Activated T-helper 9 cell treated with anti-CD3 and anti-CD28 coated beads, Interleukin-2, amount 50 U/mL, for 16 hours (primary cell): ENCODE data around the gene ZNF365.

Experiments
- DNase-seq: peaks from one replicate; pipeline ENCODE4 v3.0.0-alpha.2; 2020; ENCODE audit warnings: low read depth

The ZNF365 gene

DNA sequence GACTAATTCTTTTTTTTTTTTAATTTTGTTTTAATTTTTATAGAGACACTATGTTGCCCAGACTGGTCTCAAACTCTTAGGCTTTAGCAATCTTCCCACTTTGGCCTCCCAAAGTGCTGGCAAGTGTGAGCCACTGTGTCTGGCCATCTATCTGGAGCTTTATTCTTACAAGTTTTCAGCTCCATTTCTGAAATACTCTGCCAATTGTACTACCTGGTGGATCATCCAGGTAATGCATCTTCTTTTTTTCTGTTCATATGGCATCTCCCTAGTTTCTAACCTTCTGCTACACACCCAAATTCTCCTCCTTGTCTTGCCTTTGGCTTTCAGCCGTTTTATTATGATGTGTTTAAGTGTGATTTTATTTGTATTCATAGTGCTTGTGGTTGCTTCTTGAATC, 40.2 kb downstream of the ZNF365 start:
- no peak for DNase-seq

- DNase-seq, result no peak
Observed at GRCh38 chr10:62422068-62422590, 48.0 kb downstream of the ZNF365 start.

GRCh38 chr10:62424026-62424425, 49.9 kb downstream of the ZNF365 start:
- DNase-seq, result no peak

DNA sequence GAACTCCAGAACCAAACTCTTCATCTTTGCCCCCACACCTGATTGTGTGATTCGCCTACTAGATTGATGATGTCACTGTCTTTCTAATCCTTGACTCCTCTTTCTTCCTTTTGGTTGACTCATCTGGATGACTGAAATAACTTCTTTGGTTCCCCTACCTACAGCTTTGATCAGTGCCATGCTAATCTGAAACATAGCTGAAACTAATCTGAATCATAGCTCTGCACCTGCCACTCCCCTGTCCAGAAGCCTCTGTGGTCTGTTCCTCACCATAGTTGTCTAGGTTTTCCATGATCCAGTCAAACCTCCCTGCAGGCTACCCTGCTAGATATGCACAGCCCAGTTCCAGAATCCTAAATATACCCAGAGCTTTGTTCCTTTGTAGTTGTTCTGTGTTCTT, 51.9 kb downstream of the ZNF365 start:
- peak; percentile 2 for DNase-seq

- no peak for DNase-seq
Observed at GRCh38 chr10:62426600-62426999, 52.4 kb downstream of the ZNF365 start.

DNA sequence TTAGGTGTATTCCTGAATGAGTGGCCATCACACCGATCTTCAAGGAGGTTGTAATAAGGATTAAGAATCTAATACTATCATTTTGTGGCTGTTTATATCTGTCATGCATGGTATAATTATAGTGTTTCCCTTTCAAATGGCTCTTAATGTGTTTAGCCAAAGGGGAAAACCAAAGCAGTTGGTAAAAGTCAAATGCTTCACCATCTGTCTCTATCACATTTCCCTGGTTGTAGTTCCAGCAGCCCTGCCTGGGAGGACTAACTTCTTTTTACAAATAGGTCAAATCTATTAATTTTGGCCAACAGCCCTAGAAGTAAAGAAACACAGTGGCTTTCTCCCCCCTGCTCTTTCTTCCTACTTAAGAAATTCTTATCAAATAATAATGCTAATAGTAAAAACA, 56.7 kb downstream of the ZNF365 start:
- no peak for DNase-seq

DNA sequence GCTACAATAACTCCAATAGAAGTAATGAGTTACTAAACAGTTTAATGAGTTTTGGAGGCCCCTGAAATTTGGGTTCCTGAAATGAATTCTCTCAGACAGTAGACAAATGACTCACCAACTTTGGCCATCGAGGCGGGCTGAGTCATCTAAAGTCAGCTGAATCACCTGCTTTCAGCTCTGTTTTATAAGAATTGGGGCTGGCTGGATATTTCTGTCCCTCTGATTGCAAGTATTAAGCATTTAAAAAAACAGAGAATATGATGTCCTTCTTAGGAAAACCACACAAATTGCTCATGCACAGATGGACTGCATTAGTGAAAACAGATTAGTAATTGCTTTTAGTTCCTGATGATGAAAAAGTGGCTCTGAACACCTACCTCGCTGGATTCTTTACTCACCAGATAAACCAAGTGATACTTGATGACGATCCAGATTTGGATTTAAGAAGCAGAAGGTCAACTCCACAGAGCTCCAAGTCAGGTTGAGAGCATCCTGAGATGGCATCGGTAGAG, 59.1 kb downstream of the ZNF365 start:
- peak; percentile 50 for DNase-seq

DNA sequence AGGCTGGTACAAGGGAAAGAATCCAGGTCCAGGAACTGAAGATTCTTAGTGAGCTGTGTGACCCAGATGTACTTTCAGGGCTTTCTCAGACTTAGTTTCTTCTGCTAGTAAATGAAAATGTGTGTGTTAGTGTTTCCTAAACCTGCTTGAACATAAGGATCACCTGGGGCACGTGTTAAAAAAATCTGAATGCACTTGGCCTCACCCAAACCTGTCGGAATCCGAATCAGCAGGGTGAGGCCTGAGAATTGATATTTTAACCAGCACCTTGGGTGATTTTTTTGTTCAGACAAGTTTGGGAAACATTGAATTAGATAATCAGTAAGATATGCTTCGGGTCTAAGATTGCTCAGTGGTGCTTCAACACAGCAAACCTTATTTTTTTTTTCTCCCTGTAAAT, 59.7 kb downstream of the ZNF365 start:
- DNase-seq, result no peak

DNA sequence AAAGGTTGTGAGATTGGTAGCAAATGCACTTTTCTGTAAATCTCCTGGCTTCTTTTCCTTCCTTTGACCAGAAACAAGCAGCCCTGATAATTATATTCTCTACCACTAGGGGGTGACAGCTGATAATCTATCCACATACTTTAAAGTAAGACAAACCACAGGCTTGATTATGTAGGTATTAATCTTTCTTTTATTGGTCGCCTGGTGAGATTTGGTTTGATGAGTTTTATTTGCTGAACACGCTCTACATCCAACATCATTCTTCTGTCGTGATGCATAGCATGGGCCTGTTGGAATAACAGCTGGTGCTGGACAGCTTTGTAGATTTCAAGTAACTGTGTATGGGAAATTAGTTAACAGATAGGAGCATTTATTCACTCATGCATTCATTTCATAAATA, 63.5 kb downstream of the ZNF365 start:
- DNase-seq, result no peak

DNA sequence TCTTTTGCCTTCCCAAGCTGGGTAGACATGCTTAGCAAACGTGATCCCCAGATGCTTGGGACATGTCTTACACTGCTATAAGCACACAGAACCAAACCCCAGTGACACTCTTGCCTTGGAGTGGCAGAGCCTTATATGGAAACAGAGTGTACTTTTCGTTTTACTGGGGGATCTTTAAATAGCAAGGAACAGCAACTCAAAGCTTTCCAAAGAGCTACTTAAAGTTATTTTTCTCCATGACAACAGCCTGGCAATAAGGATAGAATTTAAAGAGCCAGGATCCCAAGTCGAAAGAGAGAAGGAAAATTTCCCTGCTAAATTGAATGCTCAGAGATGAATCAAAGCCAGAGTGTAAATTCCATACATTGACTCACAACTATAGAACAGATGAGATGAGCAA, 67.8 kb downstream of the ZNF365 start:
- DNase-seq, result no peak

- DNase-seq, result no peak
Observed at GRCh38 chr10:62442894-62443669, 68.9 kb downstream of the ZNF365 start.

GRCh38 chr10:62443866-62444265, 69.7 kb downstream of the ZNF365 start:
- DNase-seq, result no peak

- no peak for DNase-seq
Observed at GRCh38 chr10:62446627-62447026, 72.5 kb downstream of the ZNF365 start.

DNA sequence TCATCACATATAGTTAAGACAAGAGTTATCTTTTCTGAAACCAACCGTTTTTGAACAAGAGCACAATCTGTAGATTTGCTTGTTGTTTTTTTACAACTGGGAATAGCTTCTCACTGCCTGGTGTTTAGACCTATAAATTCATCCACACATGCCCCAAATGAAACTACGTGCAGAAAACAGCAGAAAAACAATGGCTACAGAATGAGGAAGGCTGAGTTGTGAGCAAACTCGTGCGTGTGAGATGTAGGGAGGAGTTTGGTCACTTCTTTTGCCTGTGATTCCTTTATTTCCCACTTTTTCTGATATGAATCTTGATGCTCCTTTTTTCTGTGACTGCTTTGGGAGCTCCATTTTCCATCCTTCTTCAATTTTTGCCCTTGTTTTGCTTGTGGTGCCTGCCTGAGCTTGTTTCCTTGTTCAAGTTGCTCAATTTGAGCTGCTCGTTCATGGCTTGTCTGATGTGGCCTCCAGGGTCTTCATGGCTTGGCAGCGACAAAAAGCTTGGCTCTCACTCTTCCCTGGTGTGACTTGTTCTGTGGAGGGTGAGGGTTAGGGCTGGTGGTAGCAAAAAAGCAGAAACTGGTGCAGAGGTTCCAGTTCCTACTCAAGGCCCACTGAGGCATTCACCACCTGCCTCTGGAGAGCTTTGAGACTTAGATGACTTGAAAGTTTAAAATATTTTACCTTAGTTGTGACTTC, 76.9 kb downstream of the ZNF365 start:
- DNase-seq, result no peak

GRCh38 chr10:62451611-62451975, 77.4 kb downstream of the ZNF365 start:
- DNase-seq, result no peak
